Natural killer cell (primary cell): ENCODE measurements around the gene FGD6. TPM values are rescaled to one million over a fixed set of nuclear protein-coding genes. Genes with fewer than 3 reads are reported as not detected.
"Not testable (repeated sequence)": the region's sequence is repeated elsewhere in the genome, so short reads cannot be mapped to it uniquely, and the experiment has no call there.

ENCODE experiments used
- ATAC-seq, 3 donors: fragments of 150-1000 bp in 2 of 3; fragments of 200-7000 bp in 1 of 3; cut with Tn5 transposase; 1 replicate in 1 of 3; 2 replicates in 2 of 3; pipeline ENCODE4 v1.10.0; 2021; ENCODE audit warnings: mild to moderate bottlenecking in 2 of 3, moderate library complexity in 2 of 3
- DNase-seq, 2 donors: peaks; one replicate each; pipeline versions ENCODE4 v3.0.0 to v3.0.0-alpha.2; 2013 to 2021; ENCODE audit warnings: mixed read lengths in 1 of 2
- H3K27ac ChIP-seq: one replicate; pipeline ENCODE4 v1.5.1; 2013; ENCODE audit warnings: mild to moderate bottlenecking, low read length
- H3K27me3 ChIP-seq: one replicate; pipeline ENCODE4 v1.6.1; 2013; ENCODE audit warnings: low read length; ENCODE audit not compliant: control insufficient read depth, insufficient read depth
- H3K36me3 ChIP-seq: one replicate; pipeline ENCODE4 v1.6.1; 2013; ENCODE audit warnings: low read length; ENCODE audit not compliant: control insufficient read depth, insufficient read depth
- H3K4me1 ChIP-seq: one replicate; pipeline ENCODE4 v1.6.1; 2013; ENCODE audit warnings: low read length; ENCODE audit not compliant: control insufficient read depth, insufficient read depth
- H3K4me3 ChIP-seq: one replicate; pipeline ENCODE4 v1.5.1; 2013; ENCODE audit warnings: low read length
- H3K9me3 ChIP-seq: one replicate; pipeline ENCODE4 v1.6.1; 2013; ENCODE audit warnings: low read length; ENCODE audit not compliant: control insufficient read depth, insufficient read depth
- H3K27ac Mint-ChIP-seq, 2 donors: one replicate each; pipeline ENCODE4 v1.8.0; 2022; ENCODE audit warnings: mild to moderate bottlenecking in 2 of 2, mixed read lengths in 2 of 2, moderate library complexity in 1 of 2
- H3K27me3 Mint-ChIP-seq, 2 donors: one replicate each; pipeline ENCODE4 v1.8.0; 2022; ENCODE audit warnings: low read depth in 2 of 2, mixed read lengths in 2 of 2
- H3K36me3 Mint-ChIP-seq: one replicate; pipeline ENCODE4 v1.8.0; 2022; ENCODE audit warnings: mixed read lengths
- H3K4me1 Mint-ChIP-seq, 2 donors: one replicate each; pipeline ENCODE4 v1.8.0; 2022; ENCODE audit warnings: mixed read lengths in 2 of 2
- H3K4me3 Mint-ChIP-seq: one replicate; pipeline ENCODE4 v1.8.0; 2022; ENCODE audit warnings: mild to moderate bottlenecking, moderate library complexity, mixed read lengths
- H3K9me3 Mint-ChIP-seq, 2 donors: one replicate each; pipeline ENCODE4 v1.8.0; 2022; ENCODE audit warnings: mixed read lengths in 2 of 2
- WGBS: methylation state at CpG from one replicate; pipeline ENCODE4 v1.1.7; 2013; ENCODE audit warnings: missing lambda C conversion rate; ENCODE audit not compliant: insufficient coverage; 5-methylcytosine and 5-hydroxymethylcytosine counted together
- intact Hi-C: fragments of 100-400 bp; cut with micrococcal nuclease; formaldehyde crosslinking; loops from one replicate; pipeline ENCODE4 v1.14.2; 2022
- total RNA-seq, 4 donors: library from RNA; stranded (reverse); fragments of 120-200 nt in 1 of 4; gene quantifications; one replicate each; pipeline versions ENCODE4 v1.2.3 to v1.2.4, GENCODE V29; 2013 to 2022
- TF ChIP-seq, protein P1 (sequence below): fragments of 200-600 bp; IDR thresholded peaks from one replicate; pipeline ENCODE4 v1.8.0; 2022; ENCODE audit warnings: antibody characterized with exemption

FGD6 gene
- total RNA-seq, 3 donors from 2014 or later (not counting 1 experiment from before 2014, with no cell fraction given) = 1.5 to 1.9 (median 1.9) TPM

DNA sequence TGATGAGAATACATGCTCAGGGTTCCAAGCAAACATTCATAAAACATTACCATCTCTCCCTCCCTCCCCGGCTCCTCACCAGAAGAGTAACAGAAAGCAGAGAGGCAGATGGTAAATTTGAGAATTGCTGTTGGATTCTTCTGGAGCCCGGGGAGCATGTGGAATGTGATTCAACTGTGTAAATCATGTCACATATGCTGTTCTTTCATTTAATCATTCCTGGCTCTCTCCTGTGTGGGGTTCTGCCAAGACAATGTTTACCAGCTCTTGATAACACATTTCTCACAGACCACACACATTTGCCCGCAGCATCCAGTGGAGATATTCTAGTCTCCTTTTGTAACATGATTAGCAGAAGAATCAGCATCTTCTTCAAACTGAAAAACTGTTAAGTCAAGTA lies 120.4 kb downstream of the FGD6 start:
- no peaks in the 10 kb centered on the region for H3K9me3 ChIP-seq
- H3K27me3 ChIP-seq = no peaks in the 10 kb centered on the region
- Mint-ChIP-seq H3K27me3 (no peaks in the 10 kb centered on the region), H3K4me1 (no peaks in the 10 kb centered on the region), H3K36me3 (no peaks in the 10 kb centered on the region), H3K4me3 (no peak overlapping the region), H3K27ac (no peak overlapping the region), H3K9me3 (no peaks in the 10 kb centered on the region)
- no peaks in the 10 kb centered on the region for H3K36me3 ChIP-seq
- 100% methylated on average over 1 of the region's 3 CpGs for WGBS
- intact Hi-C loops = no loop called here
- H3K27ac ChIP-seq = no peak overlapping the region
- H3K4me3 ChIP-seq = no peak overlapping the region
- TF ChIP-seq, protein P1, sequence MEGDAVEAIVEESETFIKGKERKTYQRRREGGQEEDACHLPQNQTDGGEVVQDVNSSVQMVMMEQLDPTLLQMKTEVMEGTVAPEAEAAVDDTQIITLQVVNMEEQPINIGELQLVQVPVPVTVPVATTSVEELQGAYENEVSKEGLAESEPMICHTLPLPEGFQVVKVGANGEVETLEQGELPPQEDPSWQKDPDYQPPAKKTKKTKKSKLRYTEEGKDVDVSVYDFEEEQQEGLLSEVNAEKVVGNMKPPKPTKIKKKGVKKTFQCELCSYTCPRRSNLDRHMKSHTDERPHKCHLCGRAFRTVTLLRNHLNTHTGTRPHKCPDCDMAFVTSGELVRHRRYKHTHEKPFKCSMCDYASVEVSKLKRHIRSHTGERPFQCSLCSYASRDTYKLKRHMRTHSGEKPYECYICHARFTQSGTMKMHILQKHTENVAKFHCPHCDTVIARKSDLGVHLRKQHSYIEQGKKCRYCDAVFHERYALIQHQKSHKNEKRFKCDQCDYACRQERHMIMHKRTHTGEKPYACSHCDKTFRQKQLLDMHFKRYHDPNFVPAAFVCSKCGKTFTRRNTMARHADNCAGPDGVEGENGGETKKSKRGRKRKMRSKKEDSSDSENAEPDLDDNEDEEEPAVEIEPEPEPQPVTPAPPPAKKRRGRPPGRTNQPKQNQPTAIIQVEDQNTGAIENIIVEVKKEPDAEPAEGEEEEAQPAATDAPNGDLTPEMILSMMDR = no peak
- ATAC-seq (no peak), DNase-seq (no peak)
- no peaks in the 10 kb centered on the region for H3K4me1 ChIP-seq

DNA sequence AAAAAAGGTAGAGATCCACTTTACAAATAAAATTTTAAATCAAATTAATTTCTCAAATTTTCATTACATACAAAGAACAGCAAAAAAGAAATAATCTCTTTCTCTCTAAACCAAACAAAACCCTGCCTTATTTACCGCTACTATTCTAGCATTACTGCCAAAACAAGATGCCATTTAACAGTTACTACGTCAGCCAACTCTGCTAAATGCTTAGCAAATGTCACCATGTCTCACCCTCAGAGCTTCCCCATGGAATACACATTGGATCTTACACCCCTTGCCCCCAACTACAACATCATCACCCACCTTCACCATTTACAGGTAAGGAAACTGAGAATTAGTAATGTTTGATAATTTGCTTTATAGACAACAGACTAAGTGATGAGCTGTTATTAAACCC lies 120.9 kb downstream of the FGD6 start:
- WGBS = 91% methylated on average over 2 of the region's 2 CpGs
- ATAC-seq = no peak
- DNase-seq = no peak
- H3K36me3 Mint-ChIP-seq = no peaks in the 10 kb centered on the region
- H3K4me1 ChIP-seq = no peaks in the 10 kb centered on the region
- TF ChIP-seq, protein P1 = no peak
- no peak overlapping the region for H3K27ac ChIP-seq
- H3K4me1 Mint-ChIP-seq = no peaks in the 10 kb centered on the region
- H3K9me3 Mint-ChIP-seq = no peaks in the 10 kb centered on the region
- H3K27me3 ChIP-seq = no peaks in the 10 kb centered on the region
- H3K4me3 ChIP-seq = no peak overlapping the region
- intact Hi-C loops = no loop called here
- H3K27ac Mint-ChIP-seq = no peak overlapping the region
- no peak overlapping the region for H3K4me3 Mint-ChIP-seq
- no peaks in the 10 kb centered on the region for H3K9me3 ChIP-seq
- no peaks in the 10 kb centered on the region for H3K27me3 Mint-ChIP-seq
- no peaks in the 10 kb centered on the region for H3K36me3 ChIP-seq

- H3K27me3 Mint-ChIP-seq, H3K4me3 Mint-ChIP-seq, H3K9me3 Mint-ChIP-seq, H3K4me1 Mint-ChIP-seq, H3K4me1 ChIP-seq, H3K27ac Mint-ChIP-seq, ATAC-seq, H3K36me3 Mint-ChIP-seq, H3K4me3 ChIP-seq, DNase-seq, intact Hi-C loops, H3K9me3 ChIP-seq, H3K36me3 ChIP-seq, H3K27me3 ChIP-seq, H3K27ac ChIP-seq: not testable (repeated sequence)
- 71% methylated on average over 2 of the region's 2 CpGs for WGBS
Measured at GRCh38 chr12:95095866-95096265, 121.4 kb downstream of the FGD6 start.

DNA sequence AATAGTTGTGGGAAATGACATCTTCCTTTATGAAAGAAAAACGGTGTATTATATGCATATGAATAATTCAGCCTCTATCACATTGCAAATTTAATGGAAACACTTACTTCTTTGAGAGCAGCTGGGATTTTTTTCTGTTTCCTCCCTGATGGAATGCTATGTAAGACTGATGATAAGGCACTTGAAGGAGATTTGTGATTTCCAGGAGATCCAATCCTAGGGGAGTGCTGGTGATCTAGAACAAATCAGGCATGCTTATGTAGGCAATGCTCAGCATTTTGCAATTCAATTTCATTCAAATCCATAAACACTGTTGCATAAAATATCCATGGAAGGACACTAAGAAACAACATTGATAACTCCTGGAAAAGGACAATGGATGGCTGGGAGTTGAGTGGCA lies 127.8 kb downstream of the FGD6 start:
- H3K27me3 Mint-ChIP-seq = peaks cover 0 to 4% of the 10 kb centered on the region in 2 donors
- Histone ChIP-seq H3K4me1 (no peaks in the 10 kb centered on the region), H3K9me3 (no peaks in the 10 kb centered on the region), H3K36me3 (no peaks in the 10 kb centered on the region), H3K27me3 (no peaks in the 10 kb centered on the region), H3K27ac (no peak overlapping the region), H3K4me3 (no peak overlapping the region)
- no CpG with 5 or more reads among the region's 1 CpG for WGBS
- H3K9me3 Mint-ChIP-seq = no peaks in the 10 kb centered on the region
- H3K4me1 Mint-ChIP-seq = no peaks in the 10 kb centered on the region
- intact Hi-C loops = no loop called here
- no peak for ATAC-seq
- H3K4me3 Mint-ChIP-seq = no peak overlapping the region
- TF ChIP-seq, protein P1 = no peak
- no peak for DNase-seq
- no peak overlapping the region for H3K27ac Mint-ChIP-seq
- H3K36me3 Mint-ChIP-seq = no peaks in the 10 kb centered on the region
